Measurements from ENCODE around the gene NAAA. TPM values are rescaled to one million over a fixed set of nuclear protein-coding genes. Genes with fewer than 3 reads are reported as not detected.

NAAA gene
- total RNA-seq, 1 experiment from 2014 or later, result 17.0 TPM

GRCh38 chr4:75907966-75908365 lies 32.8 kb downstream of the NAAA start:
- no peak for DNase-seq (ENCODE audit: low read depth, low spot score)
- BruUV-seq (replicated peaks), result no TSS peak
- no peaks in the 10 kb centered on the region for H3K9me2 ChIP-seq (ENCODE audit: insufficient read depth)
- RAD21 ChIA-PET (ENCODE audit: low non-redundant PET in 1 of 2, low total read pairs in 2 of 2, uncharacterized antibody in 2 of 2, unreplicated experiment in 2 of 2), result no interaction called here
- intact Hi-C loops (cut with micrococcal nuclease), result no loop called here
- ATAC-seq, result no peak
- no peak overlapping the region for H2AFZ ChIP-seq (ENCODE audit: low read depth, low read length, poor library complexity, severe bottlenecking)
- CTCF ChIA-PET, result interaction anchor here (1.5 to 3.5 kb wide), 2 partner anchors 8 to 12 kb away, joined by 3 to 14 read pairs; no protein-coding TSS in a partner anchor
- H3K36me3 ChIP-seq (ENCODE audit: control insufficient read depth in 1 of 2, insufficient read depth in 2 of 2, low read length in 2 of 2), result no peaks in the 10 kb centered on the region
- no peak overlapping the region for H3K4me2 ChIP-seq (ENCODE audit: low read length)
- H3K4me1 ChIP-seq (ENCODE audit: control insufficient read depth in 1 of 2, insufficient read depth in 2 of 2, low read length in 2 of 2), result no peaks in the 10 kb centered on the region
- no peak overlapping the region for H3K4me3 ChIP-seq (replicated peaks in 1 of 2; ENCODE audit: low read depth in 1 of 2, low read length in 2 of 2)
- no peak for TF ChIP-seq EZH2 (IDR thresholded peaks at IDR 0.05)
- TF ChIP-seq EGR1 (IDR thresholded peaks at IDR 0.05; ENCODE audit: low read depth), result no peak
- TF ChIP-seq, protein P1, sequence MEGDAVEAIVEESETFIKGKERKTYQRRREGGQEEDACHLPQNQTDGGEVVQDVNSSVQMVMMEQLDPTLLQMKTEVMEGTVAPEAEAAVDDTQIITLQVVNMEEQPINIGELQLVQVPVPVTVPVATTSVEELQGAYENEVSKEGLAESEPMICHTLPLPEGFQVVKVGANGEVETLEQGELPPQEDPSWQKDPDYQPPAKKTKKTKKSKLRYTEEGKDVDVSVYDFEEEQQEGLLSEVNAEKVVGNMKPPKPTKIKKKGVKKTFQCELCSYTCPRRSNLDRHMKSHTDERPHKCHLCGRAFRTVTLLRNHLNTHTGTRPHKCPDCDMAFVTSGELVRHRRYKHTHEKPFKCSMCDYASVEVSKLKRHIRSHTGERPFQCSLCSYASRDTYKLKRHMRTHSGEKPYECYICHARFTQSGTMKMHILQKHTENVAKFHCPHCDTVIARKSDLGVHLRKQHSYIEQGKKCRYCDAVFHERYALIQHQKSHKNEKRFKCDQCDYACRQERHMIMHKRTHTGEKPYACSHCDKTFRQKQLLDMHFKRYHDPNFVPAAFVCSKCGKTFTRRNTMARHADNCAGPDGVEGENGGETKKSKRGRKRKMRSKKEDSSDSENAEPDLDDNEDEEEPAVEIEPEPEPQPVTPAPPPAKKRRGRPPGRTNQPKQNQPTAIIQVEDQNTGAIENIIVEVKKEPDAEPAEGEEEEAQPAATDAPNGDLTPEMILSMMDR (IDR thresholded peaks at IDR 0.05 in 2 of 3, conservative IDR thresholded peaks at IDR 0.05 in 1 of 3; ENCODE audit: borderline replicate concordance in 1 of 3, insufficient read depth in 1 of 3, low read depth in 2 of 3, low read length in 2 of 3), result no peak
- H3K9ac ChIP-seq (ENCODE audit: low read length), result no peak overlapping the region
- no peaks in the 10 kb centered on the region for H3K27me3 ChIP-seq (ENCODE audit: insufficient read depth, low read length)
- no peaks in the 10 kb centered on the region for H4K20me1 ChIP-seq (ENCODE audit: insufficient read depth)
- POLR2A ChIA-PET, result no interaction called here
- H3K79me2 ChIP-seq (ENCODE audit: insufficient read depth, low read length), result no peaks in the 10 kb centered on the region
- H3K9me3 ChIP-seq (ENCODE audit: control insufficient read depth in 1 of 2, insufficient read depth in 1 of 2, low read depth in 1 of 2, low read length in 2 of 2), result peaks cover 0 to 7% of the 10 kb centered on the region in 2 experiments; a peak in 1 of 4 replicates
- H3K27ac ChIP-seq (ENCODE audit: low read depth, low read length), result no peak overlapping the region

GRCh38 chr4:75904076-75904475 lies 36.7 kb downstream of the NAAA start:
- H3K79me2 ChIP-seq (ENCODE audit: insufficient read depth, low read length), result no peaks in the 10 kb centered on the region
- no peaks in the 10 kb centered on the region for H4K20me1 ChIP-seq (ENCODE audit: insufficient read depth)
- H3K36me3 ChIP-seq (ENCODE audit: control insufficient read depth in 1 of 2, insufficient read depth in 2 of 2, low read length in 2 of 2), result no peaks in the 10 kb centered on the region
- no peaks in the 10 kb centered on the region for H3K9me3 ChIP-seq (ENCODE audit: control insufficient read depth in 1 of 2, insufficient read depth in 1 of 2, low read depth in 1 of 2, low read length in 2 of 2)
- RAD21 ChIA-PET (ENCODE audit: low non-redundant PET in 1 of 2, low total read pairs in 2 of 2, uncharacterized antibody in 2 of 2, unreplicated experiment in 2 of 2), result no interaction called here
- H3K27ac ChIP-seq (ENCODE audit: low read depth, low read length), result no peak overlapping the region
- H3K27me3 ChIP-seq (ENCODE audit: insufficient read depth, low read length), result no peaks in the 10 kb centered on the region
- no peak overlapping the region for H3K9ac ChIP-seq (ENCODE audit: low read length)
- H3K4me3 ChIP-seq (replicated peaks in 1 of 2; ENCODE audit: low read depth in 1 of 2, low read length in 2 of 2), result no peak overlapping the region
- POLR2A ChIA-PET, result no interaction called here
- ATAC-seq (no peak), DNase-seq (ENCODE audit: low read depth, low spot score) (no peak)
- intact Hi-C loops (cut with micrococcal nuclease), result loop anchor here (5.0 kb wide), 1 partner anchor 158 kb away; no protein-coding TSS in a partner anchor
- H2AFZ ChIP-seq (ENCODE audit: low read depth, low read length, poor library complexity, severe bottlenecking), result no peak overlapping the region
- CTCF ChIA-PET, result interaction anchor here (2.2 kb wide), 2 partner anchors 8 to 12 kb away, joined by 5 to 8 read pairs; no protein-coding TSS in a partner anchor
- no peaks in the 10 kb centered on the region for H3K9me2 ChIP-seq (ENCODE audit: insufficient read depth)
- H3K4me1 ChIP-seq (ENCODE audit: control insufficient read depth in 1 of 2, insufficient read depth in 2 of 2, low read length in 2 of 2), result no peaks in the 10 kb centered on the region
- H3K4me2 ChIP-seq (ENCODE audit: low read length), result no peak overlapping the region
- no TSS peak for BruUV-seq (replicated peaks)
- TF ChIP-seq ZBTB33 (IDR thresholded peaks at IDR 0.05; ENCODE audit: extremely low read depth, insufficient replicate concordance, low read length) (no peak), TCF7L2 (IDR thresholded peaks at IDR 0.05; ENCODE audit: borderline replicate concordance, extremely low read depth, insufficient read depth, insufficient read length) (no peak), MAX (IDR thresholded peaks at IDR 0.05) (no peak), POLR2A (IDR thresholded peaks at IDR 0.05; ENCODE audit: borderline replicate concordance, extremely low read depth, insufficient read depth, insufficient read length) (no peak)
- TF ChIP-seq, protein P1 (IDR thresholded peaks at IDR 0.05 in 2 of 3, conservative IDR thresholded peaks at IDR 0.05 in 1 of 3; ENCODE audit: borderline replicate concordance in 1 of 3, insufficient read depth in 1 of 3, low read depth in 2 of 3, low read length in 2 of 3), result no peak

All from HCT116 (cell line).